ENCODE data around the gene OTOS.

DNA sequence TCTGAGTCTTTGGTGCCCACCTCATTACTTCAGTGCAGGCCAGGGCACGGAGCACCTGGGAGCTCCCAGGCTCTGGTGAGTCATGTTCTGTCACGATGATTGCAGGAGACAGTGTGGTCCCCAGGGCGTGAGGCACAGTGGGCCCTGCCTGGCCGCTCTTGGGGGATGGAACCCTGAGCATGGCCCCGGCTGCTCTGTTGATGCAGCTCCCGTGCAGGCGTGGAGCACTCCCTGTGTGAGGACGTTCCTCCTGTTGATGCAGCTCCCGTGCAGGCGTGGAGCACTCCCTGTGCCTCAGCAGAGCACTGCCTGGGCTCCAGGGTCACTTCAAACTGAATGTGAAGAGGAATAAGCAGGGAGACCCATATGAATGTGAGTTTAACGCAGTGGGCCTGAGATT, 34.5 kb downstream of the OTOS start:
- no peak for TF ChIP-seq CTCF (IDR thresholded peaks at IDR 0.05)
- no peak for TF ChIP-seq POLR2A (IDR thresholded peaks at IDR 0.05)
